Measurements from ENCODE around the gene PLEKHA7. TPM values are rescaled to one million over a fixed set of nuclear protein-coding genes. Genes with fewer than 3 reads are reported as not detected.
"Not testable (repeated sequence)": the region's sequence is repeated elsewhere in the genome, so short reads cannot be mapped to it uniquely, and the experiment has no call there.

PLEKHA7 gene
- total and polyA plus RNA-seq, 2 of the 4 experiments (the other 2 are of a cell fraction), result 0.12 TPM; not detected in 1

- no peak overlapping the region for H3K4me2 ChIP-seq (ENCODE audit: low read depth, low read length)
- H3K79me1 ChIP-seq (ENCODE audit: low read depth in 1 of 2, low read length in 2 of 2), result no peaks in the 10 kb centered on the region
- in situ Hi-C loops (cut with MboI; ENCODE audit: low sequenced_read_pairs) (no loop called here), intact Hi-C loops (cut with micrococcal nuclease) (no loop called here), dilution Hi-C loops (cut with HindIII; ENCODE audit: low sequenced_read_pairs, unreplicated experiment) (no loop called here)
- no peaks in the 10 kb centered on the region for H3K9me3 ChIP-seq (ENCODE audit: control insufficient read depth, insufficient read depth, low read length)
- H4K20me1 ChIP-seq (ENCODE audit: insufficient read depth, low read length), result no peaks in the 10 kb centered on the region
- H3K27ac ChIP-seq (ENCODE audit: insufficient read depth, low read length), result no peak overlapping the region
- H3K27me3 ChIP-seq (ENCODE audit: control insufficient read depth, insufficient read depth, low read length), result peaks cover 3% of the 10 kb centered on the region
- H2BK120ac ChIP-seq (ENCODE audit: low read depth, low read length), result no peak overlapping the region
- H3K14ac ChIP-seq (replicated peaks; ENCODE audit: low read depth, low read length), result no peak overlapping the region
- ATAC-seq (ENCODE audit: low read depth) (no peak), DNase-seq (no peak)
- no peak overlapping the region for H3K4ac ChIP-seq (ENCODE audit: low read depth, low read length)
- H3K9ac ChIP-seq (ENCODE audit: low read depth, low read length), result no peak overlapping the region
- no peak for TF ChIP-seq POLR2A (IDR thresholded peaks at IDR 0.05; ENCODE audit: low read depth, low read length)
- no peak for TF ChIP-seq CHD1 (IDR thresholded peaks at IDR 0.05; ENCODE audit: low read depth, low read length)
- TF ChIP-seq FOS (IDR thresholded peaks at IDR 0.05; ENCODE audit: low read depth, low read length), result no peak
- no peak for TF ChIP-seq MXI1 (IDR thresholded peaks at IDR 0.05; ENCODE audit: borderline replicate concordance, low read depth, low read length)
- TF ChIP-seq MAZ (IDR thresholded peaks at IDR 0.05; ENCODE audit: borderline replicate concordance, low read depth, low read length), result no peak
- TF ChIP-seq MAFK (IDR thresholded peaks at IDR 0.05; ENCODE audit: low read depth, low read length), result no peak
- TF ChIP-seq BHLHE40 (IDR thresholded peaks at IDR 0.05; ENCODE audit: low read depth, low read length), result no peak
- TF ChIP-seq CTCF (conservative IDR thresholded peaks at IDR 0.05; ENCODE audit: low read depth, low read length), result no peak
- no peak overlapping the region for H2BK20ac ChIP-seq (ENCODE audit: low read depth, low read length)
- no TSS peak for BruUV-seq (replicated peaks)
- no peak overlapping the region for H2AK9ac ChIP-seq (replicated peaks; ENCODE audit: low read depth, low read length, poor library complexity)
- POLR2A ChIA-PET (ENCODE audit: unreplicated experiment), result no interaction called here
- H3K9me1 ChIP-seq (ENCODE audit: insufficient read depth, low read length), result no peaks in the 10 kb centered on the region
- no peak overlapping the region for H3K56ac ChIP-seq (ENCODE audit: extremely low read depth, insufficient read depth, low read length)
- H3K4me1 ChIP-seq (ENCODE audit: control insufficient read depth, insufficient read depth, low read length), result no peaks in the 10 kb centered on the region
- CTCF ChIA-PET, result interaction anchor here (0.8 kb wide), 1 partner anchor 85 kb away, joined by 3 read pairs; no protein-coding TSS in a partner anchor
- no peak overlapping the region for H3K23ac ChIP-seq (ENCODE audit: low read depth, low read length)
- no peak overlapping the region for H2AFZ ChIP-seq (replicated peaks; ENCODE audit: low read length, poor library complexity)
- no peak overlapping the region for H4K8ac ChIP-seq (ENCODE audit: low read depth in 2 of 2, low read length in 2 of 2)
- H3K18ac ChIP-seq (ENCODE audit: low read depth, low read length), result no peak overlapping the region
- H2BK5ac ChIP-seq (ENCODE audit: low read depth, low read length, poor library complexity, severe bottlenecking), result no peak overlapping the region
- no CpG with 5 or more reads among the region's 1 CpG for WGBS, 2 experiments (ENCODE audit: extremely low coverage in 2 of 2, insufficient read length in 1 of 2)
- no peak overlapping the region for H2BK15ac ChIP-seq (ENCODE audit: low read depth, low read length)
- no peak overlapping the region for H3K4me3 ChIP-seq (ENCODE audit: insufficient read depth, low read depth, low read length)
- no peak overlapping the region for H4K5ac ChIP-seq (ENCODE audit: low read depth, low read length)
- no peaks in the 10 kb centered on the region for H3K36me3 ChIP-seq (ENCODE audit: control insufficient read depth, insufficient read depth, low read length)
- H2AK5ac ChIP-seq (ENCODE audit: low read depth, low read length), result no peak overlapping the region
- H4K91ac ChIP-seq (ENCODE audit: insufficient read depth, low read depth, low read length), result no peak overlapping the region
Measured at GRCh38 chr11:16905375-16905774, 108.8 kb downstream of the PLEKHA7 start.

DNA sequence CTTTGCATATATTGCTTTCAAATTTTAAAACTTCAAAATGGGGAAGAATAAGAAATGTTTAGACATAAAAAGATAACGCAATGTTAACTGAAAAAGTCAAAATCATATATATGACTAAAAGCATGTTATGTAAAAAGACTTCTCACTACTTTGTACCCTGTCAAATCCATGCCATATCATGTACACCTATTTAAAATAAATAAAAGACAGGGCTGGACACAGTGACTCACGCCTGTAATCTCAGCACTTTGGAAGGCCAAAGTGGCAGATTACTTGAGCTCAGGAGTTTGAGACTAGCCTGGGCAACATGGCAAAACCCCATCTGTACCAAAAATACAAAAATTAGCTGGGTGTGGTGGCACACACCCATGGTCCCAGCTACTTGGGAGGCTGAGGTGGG, 109.5 kb downstream of the PLEKHA7 start:
- H3K27ac ChIP-seq (ENCODE audit: insufficient read depth, low read length); DNase-seq; H3K56ac ChIP-seq (ENCODE audit: extremely low read depth, insufficient read depth, low read length); H3K9me3 ChIP-seq (ENCODE audit: control insufficient read depth, insufficient read depth, low read length); H3K4me2 ChIP-seq (ENCODE audit: low read depth, low read length); POLR2A ChIA-PET (ENCODE audit: unreplicated experiment); H2BK5ac ChIP-seq (ENCODE audit: low read depth, low read length, poor library complexity, severe bottlenecking); H2BK120ac ChIP-seq (ENCODE audit: low read depth, low read length); H4K20me1 ChIP-seq (ENCODE audit: insufficient read depth, low read length); H2BK15ac ChIP-seq (ENCODE audit: low read depth, low read length); BruUV-seq (replicated peaks); H3K36me3 ChIP-seq (ENCODE audit: control insufficient read depth, insufficient read depth, low read length); H3K4ac ChIP-seq (ENCODE audit: low read depth, low read length); H3K14ac ChIP-seq (replicated peaks; ENCODE audit: low read depth, low read length); H3K9ac ChIP-seq (ENCODE audit: low read depth, low read length); in situ Hi-C loops (cut with MboI; ENCODE audit: low sequenced_read_pairs); dilution Hi-C loops (cut with HindIII; ENCODE audit: low sequenced_read_pairs, unreplicated experiment); H3K27me3 ChIP-seq (ENCODE audit: control insufficient read depth, insufficient read depth, low read length); intact Hi-C loops (cut with micrococcal nuclease); H4K91ac ChIP-seq (ENCODE audit: insufficient read depth, low read depth, low read length); H2AK5ac ChIP-seq (ENCODE audit: low read depth, low read length); H2AK9ac ChIP-seq (replicated peaks; ENCODE audit: low read depth, low read length, poor library complexity); H3K4me1 ChIP-seq (ENCODE audit: control insufficient read depth, insufficient read depth, low read length); H3K18ac ChIP-seq (ENCODE audit: low read depth, low read length); H4K8ac ChIP-seq (ENCODE audit: low read depth in 2 of 2, low read length in 2 of 2); H2AFZ ChIP-seq (replicated peaks; ENCODE audit: low read length, poor library complexity); H3K4me3 ChIP-seq (ENCODE audit: insufficient read depth, low read depth, low read length); H3K9me1 ChIP-seq (ENCODE audit: insufficient read depth, low read length); CTCF ChIA-PET; ATAC-seq (ENCODE audit: low read depth); H2BK20ac ChIP-seq (ENCODE audit: low read depth, low read length); H3K23ac ChIP-seq (ENCODE audit: low read depth, low read length); H3K79me1 ChIP-seq (ENCODE audit: low read depth in 1 of 2, low read length in 2 of 2); H4K5ac ChIP-seq (ENCODE audit: low read depth, low read length): not testable (repeated sequence)
- WGBS, 2 experiments (ENCODE audit: extremely low coverage in 2 of 2, insufficient read length in 1 of 2), result no CpG with 5 or more reads among the region's 2 CpGs
